ENCODE results near the gene GAN.

DNA sequence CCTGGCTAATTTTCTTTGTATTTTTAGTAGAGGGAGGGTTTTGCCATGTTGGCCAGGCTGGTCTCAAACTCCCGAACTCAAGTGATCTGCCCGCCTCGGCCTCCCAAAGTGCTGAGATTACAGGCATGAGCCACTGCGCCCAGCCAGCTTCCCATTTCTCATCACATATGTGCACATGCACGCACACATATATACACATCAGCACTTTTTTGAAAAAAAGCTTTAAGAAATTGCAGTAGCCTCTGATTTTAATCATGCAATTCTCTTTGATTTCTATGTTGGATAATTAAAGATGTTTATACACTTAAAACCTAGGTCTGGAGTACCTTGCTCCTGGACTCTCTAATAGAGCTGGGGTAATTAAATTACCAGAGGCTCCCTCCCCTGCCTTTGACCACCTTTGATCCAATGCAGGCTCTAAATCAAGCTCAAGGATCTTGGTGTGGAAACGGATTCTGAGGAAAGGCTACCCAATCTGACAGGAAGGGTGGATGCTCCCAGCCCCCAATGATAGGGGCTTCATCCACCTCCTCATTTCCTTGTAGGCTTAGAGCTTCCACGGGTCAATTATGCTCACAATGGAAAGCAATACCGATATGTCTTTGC is 29.7 kb upstream of the GAN start:
- no peak for TF ChIP-seq POLR2A (IDR thresholded peaks at IDR 0.05)
- TF ChIP-seq, protein P1, sequence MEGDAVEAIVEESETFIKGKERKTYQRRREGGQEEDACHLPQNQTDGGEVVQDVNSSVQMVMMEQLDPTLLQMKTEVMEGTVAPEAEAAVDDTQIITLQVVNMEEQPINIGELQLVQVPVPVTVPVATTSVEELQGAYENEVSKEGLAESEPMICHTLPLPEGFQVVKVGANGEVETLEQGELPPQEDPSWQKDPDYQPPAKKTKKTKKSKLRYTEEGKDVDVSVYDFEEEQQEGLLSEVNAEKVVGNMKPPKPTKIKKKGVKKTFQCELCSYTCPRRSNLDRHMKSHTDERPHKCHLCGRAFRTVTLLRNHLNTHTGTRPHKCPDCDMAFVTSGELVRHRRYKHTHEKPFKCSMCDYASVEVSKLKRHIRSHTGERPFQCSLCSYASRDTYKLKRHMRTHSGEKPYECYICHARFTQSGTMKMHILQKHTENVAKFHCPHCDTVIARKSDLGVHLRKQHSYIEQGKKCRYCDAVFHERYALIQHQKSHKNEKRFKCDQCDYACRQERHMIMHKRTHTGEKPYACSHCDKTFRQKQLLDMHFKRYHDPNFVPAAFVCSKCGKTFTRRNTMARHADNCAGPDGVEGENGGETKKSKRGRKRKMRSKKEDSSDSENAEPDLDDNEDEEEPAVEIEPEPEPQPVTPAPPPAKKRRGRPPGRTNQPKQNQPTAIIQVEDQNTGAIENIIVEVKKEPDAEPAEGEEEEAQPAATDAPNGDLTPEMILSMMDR (IDR thresholded peaks at IDR 0.05) = no peak

Measured in testis (tissue), 2 donors.